HG02571 (cell line): ENCODE results near the gene MRPL58.

ENCODE experiments used
- ATAC-seq: cut with Tn5 transposase; IDR thresholded peaks from one replicate; pipeline ENCODE4 v1.9.1; 2021; ENCODE audit warnings: mild to moderate bottlenecking, moderate library complexity; ENCODE audit not compliant: unreplicated experiment

Gene MRPL58

GRCh38 chr17:75046407-75047289 lies 34.2 kb downstream of the MRPL58 start, which contains the start of the genes ATP5PD and KCTD2:
TSS of gene ATP5PD (minus strand) at chr17:75046969. CDS start at chr17:75042650, 4,319 bp downstream.
TSS of gene KCTD2 (plus strand) at chr17:75047225. CDS start at chr17:75047251, 26 bp downstream.
- peak; percentile 96 for ATAC-seq

- ATAC-seq, result peak; percentile 10
Observed at GRCh38 chr17:75047398-75048098, 35.1 kb downstream of the MRPL58 start.

DNA sequence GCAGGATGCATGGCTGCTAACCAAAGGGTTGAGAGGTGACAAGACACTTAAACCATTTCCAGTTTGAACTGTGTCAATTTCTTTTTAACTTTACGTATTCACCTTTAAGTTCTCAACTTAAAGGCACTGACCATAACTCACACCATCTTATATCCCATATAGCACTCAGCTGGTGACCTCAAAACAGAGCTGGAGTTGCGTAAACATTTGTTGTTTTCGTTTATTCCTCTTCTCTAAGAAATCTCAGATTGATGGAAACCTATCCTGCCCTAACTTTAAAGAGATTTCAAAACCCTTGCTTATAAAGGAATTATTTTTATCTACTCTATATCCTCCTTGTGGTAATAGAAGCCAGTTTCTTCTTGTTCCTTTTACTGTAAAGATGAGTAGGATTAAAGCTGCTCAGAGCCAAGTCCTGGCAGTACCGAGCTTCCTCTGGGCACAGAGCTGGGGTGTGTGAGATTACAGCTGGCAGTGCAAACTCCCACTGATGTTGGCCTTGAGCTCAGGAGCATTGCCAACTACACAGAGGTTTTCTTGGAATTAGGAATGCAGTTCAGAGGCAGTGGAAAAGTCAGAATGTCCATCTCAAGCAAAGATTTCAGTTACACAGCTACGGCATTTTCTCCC lies 35.9 kb downstream of the MRPL58 start:
- no peak for ATAC-seq

DNA sequence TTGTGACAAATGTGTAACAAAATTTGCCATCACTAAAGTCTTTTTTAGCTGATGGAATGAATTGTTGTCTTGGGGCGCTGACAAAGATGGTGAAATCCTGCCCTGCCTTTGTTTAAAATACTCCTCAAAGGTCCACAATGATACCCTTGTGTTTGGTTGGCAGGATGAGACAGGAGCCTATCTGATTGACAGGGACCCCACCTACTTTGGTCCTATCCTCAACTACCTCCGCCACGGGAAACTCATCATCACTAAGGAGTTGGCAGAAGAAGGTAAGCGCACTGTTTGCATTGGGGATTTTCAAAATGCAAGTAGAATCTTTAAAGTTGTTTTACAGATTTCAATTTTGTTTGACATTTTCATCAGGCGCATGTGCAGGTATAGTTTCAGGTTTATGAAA lies 36.6 kb downstream of the MRPL58 start:
- no peak for ATAC-seq

GRCh38 chr17:75049706-75050105 lies 37.2 kb downstream of the MRPL58 start:
- no peak for ATAC-seq

GRCh38 chr17:75051941-75052340 lies 39.5 kb downstream of the MRPL58 start:
- ATAC-seq, result no peak

DNA sequence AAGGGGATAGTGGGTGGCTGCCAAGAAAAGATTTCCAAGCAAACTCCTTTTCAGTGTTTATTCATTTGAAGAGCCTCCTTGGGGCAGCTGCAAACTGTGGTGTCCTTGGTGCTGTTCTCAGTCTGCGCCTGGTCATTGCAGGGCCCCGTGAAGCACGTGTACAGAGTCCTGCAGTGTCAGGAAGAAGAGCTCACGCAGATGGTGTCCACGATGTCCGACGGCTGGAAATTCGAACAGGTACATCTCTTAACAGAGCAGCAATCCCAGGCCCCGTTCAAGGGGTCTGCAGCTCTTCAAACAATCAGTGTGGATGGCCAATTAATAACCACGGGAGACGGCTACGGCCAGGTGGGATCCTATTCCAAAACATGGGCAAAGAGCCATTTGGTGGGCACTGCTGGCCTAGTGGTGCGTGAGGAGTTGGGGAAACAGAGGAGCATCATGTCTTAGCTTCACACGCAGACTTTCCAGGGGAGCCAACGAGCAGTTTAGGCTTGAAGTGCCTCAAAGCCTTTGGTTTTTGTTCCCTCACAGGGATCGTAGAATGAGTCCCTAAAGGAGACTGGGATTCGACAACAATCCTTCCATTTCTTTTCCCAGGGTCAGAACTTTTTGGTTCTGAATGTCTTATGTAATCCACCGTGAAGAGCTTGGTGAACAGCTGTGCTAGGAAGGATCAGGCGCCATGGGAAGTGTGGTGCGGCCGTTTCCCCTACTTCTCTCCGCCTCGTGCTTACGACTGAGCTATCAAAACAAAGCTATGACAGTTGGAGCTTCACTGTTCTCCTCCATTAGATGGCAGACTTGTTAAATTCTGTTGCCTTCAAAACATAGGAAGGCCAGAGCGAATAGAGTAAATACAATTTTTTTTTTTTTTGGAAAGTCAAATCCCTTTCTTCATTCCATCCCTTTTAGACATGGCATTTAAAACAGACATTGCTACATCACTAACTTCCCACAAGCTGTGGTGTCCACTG lies 47.2 kb downstream of the MRPL58 start:
- ATAC-seq, result no peak

DNA sequence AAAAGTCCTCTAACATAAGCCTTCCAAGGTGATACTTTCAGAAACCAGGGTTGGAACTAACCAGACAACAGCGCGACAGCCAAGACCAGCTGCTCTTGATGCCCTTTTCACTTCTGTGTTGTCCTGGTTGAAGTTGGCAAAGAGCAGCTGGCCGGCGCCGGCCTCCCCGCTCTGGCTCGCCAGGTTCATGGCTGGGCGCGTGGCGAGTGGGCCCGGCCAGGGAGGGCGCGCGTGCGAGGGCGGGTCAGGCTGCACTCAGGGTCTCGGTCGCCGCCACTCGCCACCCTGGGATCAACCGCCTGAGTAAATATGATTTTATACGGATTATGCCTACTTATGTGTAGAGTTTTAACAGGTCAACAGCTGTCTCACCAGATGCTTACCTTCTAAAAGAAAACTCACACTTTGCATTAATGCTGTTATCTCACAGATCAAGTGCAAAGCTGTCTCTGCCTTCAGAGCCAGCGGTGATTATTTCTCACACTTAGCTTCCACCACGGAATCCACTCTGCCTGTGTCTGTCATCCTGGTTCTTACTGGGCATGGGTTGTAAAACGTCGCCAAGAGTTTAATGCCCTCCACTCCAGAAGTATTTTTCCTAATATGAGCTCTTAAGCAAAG lies 48.1 kb downstream of the MRPL58 start:
- no peak for ATAC-seq

GRCh38 chr17:75061055-75061438 lies 48.6 kb downstream of the MRPL58 start:
- no peak for ATAC-seq

GRCh38 chr17:75061618-75062017 lies 49.1 kb downstream of the MRPL58 start:
- ATAC-seq, result no peak

DNA sequence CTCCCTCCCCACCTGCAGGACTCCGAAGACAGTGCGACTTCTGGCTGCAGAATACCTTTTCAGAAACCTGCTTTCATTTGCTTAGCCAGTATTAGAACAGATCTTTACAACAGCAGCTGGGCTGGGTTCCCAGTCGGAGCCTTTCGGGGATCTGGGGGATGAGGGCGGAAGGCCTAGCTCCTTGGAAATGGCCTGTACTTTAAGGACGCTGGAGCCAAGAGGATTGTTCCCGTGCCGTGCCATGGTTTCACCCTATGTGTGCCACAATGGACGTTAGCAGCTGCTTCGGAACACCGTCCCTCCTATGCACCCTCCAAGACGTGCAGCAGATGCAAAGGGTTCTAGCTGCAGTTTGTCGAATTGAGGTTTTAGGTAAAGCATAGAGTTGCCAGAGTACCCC lies 50.7 kb downstream of the MRPL58 start:
- ATAC-seq, result no peak

DNA sequence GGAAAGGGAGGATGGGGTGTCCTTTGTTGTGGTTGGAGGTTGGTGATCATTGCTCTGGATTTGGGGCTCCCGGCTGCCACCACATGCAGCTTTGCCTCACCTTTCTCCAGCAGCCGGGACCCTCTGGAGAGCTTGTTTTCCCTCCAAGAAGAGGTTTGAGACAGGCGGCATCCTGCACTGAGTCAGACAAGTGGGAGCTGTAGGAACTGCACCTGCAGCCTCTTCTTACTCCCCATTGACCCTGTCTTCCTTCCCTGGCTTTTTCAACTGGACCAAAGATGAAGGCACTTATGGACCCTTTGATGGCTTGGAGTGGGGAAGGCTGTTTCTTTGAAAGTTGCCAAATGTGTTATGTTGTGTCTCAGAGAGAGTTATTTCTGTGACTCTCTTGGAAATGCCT lies 51.2 kb downstream of the MRPL58 start:
- no peak for ATAC-seq

- no peak for ATAC-seq
Observed at GRCh38 chr17:75064040-75064439, 51.6 kb downstream of the MRPL58 start.

GRCh38 chr17:75064460-75064859 lies 52.0 kb downstream of the MRPL58 start:
- ATAC-seq, result no peak

DNA sequence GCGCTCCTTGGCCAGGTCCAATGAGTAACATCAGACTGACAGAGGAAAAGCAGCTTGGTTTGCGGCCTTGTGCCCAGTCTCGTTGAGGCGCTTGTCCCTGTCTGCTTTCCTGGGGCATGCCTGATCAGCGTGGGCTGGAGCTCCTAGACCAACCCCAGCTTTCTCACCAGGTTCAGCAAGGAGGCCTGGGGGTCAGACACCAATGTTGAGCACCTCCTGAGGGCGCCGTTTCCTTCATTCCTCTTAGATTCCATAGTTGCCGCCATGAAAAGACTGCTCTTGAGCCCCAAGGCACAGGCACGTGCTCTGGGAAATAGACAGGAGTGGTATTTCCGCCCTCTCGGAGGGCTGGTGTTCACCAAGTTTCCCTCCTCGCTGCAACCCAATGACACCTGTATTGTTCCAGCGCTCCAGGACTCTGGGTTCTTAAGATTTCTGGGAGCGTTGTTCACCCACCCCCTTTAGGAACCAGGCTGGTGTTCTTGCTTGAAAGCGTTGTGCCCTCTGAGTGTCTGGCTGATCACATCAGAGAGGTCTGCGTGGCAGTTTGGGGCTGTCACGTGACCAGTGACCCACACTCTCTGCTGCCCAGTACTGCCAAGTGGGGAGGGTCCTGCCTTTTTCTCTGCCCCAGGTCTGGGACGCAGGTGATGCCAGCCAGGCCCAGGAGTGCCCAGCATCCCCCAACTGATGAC lies 52.5 kb downstream of the MRPL58 start:
- ATAC-seq, result no peak

DNA sequence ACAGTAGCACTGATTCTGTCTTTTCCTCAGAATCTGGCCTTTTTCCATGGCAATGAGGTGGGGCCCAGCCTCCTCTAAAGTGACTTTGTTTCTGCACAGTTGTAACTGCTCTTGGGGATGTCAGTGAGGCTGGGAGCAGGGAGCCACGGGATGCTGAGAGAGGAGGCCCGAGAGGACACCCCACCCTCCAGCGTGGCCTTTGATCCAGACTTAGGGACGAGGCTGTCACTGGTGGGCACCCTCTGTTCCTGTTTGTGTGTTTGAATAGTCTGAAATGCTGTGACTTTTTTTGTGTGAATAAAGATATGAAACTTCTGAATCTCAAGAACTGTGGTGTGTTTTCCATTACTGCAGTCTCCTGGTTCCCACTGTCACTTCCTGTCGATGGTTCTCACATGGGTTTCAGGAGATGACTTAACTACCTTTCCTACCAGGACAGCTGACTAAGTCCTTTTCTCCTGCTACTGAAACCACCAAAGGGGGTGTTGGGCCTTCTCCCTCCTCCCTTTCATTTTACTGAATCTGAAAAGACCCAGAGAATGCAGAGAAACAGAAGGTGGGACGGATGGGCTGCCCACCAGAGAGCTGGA lies 53.2 kb downstream of the MRPL58 start:
- ATAC-seq, result no peak

DNA sequence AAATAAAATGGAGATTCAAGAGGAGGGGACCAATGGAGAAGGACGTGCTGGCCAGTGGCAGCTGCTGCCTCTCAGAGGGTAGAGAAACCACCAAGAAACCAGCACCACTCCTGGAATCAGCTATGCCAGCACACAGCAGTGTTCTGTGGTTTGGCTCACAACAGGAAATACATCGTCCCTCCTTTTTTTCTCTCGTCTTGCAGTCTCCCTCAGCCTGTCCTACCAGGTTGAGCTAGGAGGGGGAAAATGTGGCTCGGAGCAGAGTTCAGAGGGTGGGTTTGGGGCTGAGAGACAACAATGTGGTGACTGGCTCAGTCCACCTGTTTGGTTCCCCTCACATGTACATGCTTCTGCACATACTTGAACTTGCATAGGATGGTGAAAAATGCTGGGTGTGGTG lies 55.4 kb downstream of the MRPL58 start:
- no peak for ATAC-seq

GRCh38 chr17:75068750-75069149 lies 56.3 kb downstream of the MRPL58 start:
- no peak for ATAC-seq

DNA sequence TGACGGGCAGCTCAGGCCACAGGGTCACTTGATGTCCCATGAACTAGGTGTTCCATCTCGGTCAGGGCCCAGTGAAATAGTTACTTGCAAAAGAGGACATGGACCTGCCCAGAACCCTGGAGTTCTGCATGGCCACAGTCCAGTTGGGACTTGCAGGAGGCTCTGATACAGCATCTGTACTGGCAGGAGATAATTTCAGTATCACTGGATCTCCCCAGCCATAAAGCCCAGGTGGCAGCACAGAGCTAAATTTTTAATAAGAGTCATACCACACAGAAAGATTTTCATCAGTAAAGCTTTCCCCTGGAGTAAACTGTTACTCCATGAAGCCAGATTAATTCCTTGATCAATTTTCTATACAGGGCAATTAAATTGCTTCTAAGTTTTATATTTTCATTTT lies 57.3 kb downstream of the MRPL58 start:
- no peak for ATAC-seq
